GM18870 (cell line): Measurements from ENCODE around the gene CDH22.

Experiments used
- ATAC-seq: cut with Tn5 transposase; IDR thresholded peaks from one replicate; pipeline ENCODE4 v1.9.1; 2021; ENCODE audit warnings: moderate library complexity; ENCODE audit not compliant: unreplicated experiment

The CDH22 gene

DNA sequence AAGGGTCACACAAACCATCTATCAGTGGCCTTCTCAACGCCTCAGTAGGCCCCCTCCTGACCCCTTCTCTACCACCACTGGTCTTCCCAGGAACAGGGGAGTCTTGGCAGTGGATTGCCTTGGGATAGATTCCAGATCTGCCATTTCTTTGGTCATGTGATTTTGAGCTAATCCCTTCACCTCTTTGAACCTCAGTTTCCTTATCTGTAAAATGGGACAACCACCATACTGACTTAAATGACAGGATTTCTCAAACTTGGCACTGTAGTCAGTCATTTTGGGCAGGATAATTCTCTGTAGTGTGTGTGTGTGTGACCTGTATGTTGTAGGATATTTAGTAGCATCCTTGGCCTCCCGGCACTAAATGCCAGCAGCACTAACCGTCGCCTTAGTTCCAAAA lies 89.1 kb downstream of the CDH22 start:
- no peak for ATAC-seq

DNA sequence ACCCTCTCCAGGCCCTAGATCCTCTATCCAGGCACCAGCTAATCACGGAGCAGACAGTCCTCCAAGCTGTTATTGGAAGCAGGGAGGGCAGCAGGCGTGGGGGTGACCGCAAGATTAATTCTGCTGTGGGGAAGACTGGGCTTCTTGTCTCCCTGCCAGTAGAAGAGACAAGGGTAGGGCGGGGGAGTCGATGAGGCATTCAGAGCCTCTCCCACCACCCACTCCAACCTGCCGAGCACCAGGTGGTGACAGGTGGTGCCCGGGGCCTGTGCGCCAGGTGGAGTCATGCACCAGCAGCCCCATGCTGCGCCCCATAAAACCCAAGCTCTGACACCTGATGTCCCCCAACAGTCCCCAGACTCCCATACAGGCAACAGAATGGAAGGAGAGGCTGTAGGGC lies 89.6 kb downstream of the CDH22 start:
- no peak for ATAC-seq

DNA sequence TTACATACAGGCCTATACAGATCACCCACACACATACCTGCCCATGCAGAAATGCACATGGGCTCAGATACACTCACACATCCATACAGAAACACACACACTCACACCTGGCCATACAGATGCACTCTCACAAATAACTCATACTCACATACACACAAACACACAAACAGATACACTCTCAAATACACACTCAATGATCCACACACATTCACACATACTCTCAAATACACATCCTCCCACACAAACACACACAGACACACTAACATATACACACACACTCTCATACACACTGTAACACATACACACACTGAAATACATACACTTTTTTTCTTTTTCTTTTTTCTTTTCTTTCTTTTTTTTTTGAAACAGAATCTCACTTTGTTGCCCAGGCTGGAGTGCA lies 90.7 kb downstream of the CDH22 start:
- no peak for ATAC-seq

DNA sequence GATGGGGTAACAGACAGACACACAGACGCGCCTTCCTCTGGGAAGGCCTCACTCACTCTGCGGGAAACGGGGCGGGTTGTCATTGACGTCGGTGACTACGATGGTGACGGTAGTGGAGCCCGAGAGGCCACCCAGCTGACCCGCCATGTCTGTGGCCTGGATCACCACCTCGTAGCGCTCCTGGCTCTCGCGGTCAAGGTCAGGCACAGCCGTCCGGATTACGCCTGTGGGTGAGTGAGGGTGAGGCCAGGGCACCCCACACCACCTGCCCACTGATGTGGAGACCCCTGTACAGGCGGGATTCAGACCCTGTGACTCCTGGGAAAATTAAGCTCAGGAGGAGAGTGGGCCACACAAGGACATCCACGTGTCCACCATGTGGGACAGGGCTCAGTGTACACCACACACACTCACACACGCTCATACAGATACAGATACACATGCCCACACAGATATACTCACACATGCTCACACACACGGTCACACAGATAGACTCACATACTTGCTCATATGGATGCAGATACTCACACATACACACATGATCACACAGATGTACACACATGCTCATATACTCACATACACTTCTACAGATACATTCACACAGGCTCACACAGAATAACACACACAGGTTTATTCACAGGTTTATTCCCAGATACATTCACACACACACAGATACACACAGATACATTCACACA lies 91.4 kb downstream of the CDH22 start:
- no peak for ATAC-seq

DNA sequence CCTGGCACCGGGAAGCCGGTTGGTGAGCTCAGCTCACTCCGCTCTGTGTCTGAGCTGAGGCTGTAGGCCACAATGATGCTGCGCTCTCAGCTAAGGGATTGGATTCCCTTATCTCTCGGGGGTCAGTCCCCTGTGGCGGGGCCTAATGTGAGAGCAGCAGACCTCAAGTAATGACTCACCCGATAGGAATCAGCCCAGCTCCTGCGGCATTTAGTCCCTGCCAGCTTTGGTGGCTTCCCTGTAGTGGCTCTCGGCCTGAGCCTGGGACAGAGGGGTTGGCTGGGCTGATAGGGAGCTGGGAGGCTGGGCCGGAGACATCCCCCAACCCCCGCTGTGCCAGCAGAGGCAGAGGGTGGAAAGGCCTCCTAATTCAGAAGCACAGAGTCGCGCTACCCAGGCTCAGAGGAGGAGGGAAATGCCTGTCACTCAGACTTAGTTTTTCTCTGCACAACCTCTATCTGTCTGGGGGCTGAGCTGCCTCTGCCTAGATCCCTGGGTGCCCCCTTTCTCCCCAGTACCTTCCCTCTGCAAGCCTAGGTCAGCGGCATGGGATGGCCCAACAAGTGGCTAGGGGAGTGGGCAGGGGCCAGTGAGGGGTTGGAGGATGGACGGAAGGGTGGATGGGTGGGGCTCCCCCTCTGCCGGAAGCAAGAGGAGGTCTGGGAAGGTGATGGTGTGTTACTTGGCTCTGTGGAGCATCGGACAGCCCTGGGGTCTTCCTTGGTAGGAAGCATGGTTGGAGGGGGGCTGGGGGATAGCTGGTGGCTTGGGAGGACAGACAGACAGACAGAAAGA lies 92.2 kb downstream of the CDH22 start:
- no peak for ATAC-seq

DNA sequence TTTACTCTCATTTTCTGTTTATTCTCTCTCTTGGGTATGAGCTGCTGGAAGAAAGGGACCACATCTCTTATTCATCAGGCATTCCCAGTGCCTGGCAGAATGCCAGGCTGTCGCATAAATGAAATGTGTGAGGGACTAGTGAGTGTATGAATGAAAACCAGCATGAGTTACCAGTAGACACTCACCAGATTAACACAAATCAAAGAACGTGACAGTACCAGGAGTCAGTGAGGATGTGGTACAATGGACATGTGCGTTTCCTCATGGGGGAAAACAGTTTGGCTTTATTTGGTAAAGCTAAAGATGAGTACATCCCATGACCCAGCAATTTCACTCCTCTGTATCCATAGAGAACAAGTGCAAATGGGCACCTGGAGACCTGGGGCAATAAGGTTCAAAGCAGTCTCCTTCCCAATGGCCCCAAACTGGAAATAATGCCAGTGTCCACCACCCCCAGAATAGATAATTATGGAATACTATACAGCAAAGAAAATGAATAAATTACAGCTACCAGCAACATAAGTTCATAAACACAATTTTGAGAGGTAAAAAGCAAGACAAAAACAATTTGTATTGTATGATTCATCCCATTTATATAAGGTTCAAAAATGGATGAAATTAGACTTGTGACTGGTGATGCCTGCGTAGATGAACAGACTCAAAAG lies 93.3 kb downstream of the CDH22 start:
- ATAC-seq: no peak

DNA sequence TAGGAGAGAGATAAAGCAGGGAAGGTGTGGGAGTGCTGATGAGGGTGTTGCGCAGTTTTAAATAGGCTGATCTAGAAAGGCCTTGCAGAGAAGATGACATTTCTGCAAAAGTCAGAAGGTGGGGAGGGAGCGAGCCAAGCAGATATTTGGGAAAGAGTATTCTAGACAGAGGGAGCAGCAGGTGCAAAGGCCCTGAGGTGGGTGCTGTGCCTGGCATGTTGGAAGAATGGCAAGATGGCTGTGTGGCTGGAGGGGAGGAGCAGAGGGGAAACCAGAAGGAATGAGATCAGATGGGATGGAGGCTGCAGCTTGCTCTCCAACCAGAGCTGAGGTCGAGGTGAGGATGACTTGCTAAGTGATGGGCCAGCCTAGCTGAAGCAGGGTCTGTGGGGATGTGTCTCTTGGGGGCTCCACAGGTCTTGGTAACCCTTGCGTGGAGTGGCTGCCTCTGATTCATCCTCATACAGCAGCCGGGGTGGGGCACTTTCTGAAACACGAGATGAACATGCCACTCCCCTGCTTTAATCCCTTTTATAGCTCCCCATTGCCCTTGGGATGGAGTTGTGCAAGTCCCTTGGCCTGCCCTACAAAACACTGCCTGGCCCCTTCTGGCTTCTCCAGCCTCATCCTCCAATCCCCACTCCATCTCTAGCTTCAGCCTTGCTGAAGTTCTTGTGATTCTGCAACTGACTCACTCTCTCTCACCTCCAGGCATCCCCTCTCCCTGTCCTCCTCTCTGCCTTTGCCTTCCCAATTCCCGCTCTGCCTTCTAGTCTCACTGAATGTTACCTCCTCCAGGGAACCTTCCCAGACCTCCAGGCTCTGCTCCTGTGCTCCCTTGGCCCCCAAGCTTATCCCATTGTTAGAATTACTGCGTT lies 94.1 kb downstream of the CDH22 start:
- ATAC-seq: no peak

DNA sequence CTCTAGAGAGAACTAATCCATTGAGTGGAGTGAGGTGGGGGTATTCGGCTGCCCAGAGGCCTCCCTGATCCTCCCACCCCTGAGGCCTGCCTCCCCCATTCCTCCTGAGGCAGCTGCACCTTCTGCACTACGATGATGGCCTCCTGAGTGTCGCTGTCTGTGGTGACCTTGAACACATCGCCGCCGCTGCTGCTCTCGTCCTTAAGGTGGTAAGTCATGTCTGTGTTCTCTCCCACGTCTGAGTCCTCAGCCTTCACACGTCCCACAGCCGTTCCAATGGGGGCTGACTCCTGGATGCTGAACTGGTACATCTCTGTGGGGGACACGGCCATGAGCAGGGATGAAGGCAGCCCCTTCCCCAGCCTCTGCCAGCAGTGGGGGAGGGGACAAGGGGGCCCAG lies 95.4 kb downstream of the CDH22 start:
- ATAC-seq: no peak

DNA sequence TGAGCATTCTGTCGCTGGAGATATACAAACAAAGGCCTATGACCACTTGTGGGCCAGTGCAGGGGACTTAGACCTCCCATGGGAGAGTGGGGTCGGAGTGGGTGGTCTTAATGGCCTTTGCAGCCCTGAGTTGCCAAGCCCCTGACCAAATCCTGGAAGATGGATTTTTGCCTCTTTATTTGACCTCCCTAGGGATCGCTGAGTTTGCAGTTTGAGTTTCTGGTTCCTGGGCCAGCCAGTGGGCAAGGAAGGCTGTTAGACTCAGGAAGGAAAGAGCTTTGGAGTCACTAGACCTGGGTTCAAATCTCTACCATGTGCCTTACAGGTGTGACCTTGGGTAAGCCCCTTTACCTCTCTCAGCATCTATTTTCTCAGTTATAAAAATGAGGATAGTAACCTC lies 96.0 kb downstream of the CDH22 start:
- ATAC-seq: no peak

DNA sequence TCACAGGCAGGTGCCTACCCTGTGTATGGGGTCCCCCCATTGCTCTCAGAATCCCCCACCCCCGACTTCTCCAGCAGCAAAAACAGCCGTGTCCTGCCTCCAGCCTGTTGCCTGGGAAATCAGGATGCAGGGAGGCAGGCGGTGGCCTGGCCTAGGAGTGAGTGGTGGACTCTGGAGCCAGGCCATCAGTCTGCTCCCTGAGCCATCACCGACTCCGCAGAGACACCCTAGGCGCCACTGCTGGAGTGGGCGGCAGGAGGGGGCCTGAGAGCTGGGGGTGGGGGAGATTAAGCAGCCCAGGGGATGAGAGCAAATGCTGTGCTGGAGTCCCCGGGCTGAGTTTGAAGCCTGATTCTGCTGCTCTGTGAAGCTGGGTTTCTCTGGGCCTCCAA lies 97.0 kb downstream of the CDH22 start:
- no peak for ATAC-seq

DNA sequence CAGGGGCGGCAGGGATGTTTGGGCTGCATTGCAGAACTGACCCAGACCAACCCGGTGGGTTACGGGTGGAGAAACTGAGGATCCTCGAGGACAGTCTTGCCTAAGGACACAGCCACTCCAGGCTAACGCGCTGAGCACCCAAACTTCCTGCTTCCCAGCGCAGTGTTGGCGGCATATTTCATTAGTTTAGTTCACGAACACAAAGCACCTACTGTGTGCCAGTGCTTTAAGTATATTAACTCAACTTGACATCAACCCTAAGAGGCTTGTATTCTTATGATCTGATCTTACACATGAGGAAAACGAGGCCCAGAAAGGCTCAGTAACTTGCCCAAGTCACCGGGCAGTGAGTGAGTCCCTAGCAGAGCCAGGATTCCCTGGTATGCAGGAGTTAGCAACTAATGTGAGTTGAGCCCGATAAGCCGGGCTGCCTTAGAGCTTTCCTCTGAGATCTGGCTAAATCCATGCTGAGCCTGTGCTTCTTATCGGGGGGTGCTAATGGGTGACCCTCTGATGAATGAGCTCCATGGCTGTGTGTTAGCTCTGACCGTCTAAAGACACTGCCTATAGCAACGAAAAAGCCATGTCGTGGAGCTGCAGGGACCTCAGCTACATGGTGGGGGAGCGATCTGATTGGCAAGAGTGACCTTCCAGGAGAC lies 97.5 kb downstream of the CDH22 start:
- ATAC-seq: no peak

DNA sequence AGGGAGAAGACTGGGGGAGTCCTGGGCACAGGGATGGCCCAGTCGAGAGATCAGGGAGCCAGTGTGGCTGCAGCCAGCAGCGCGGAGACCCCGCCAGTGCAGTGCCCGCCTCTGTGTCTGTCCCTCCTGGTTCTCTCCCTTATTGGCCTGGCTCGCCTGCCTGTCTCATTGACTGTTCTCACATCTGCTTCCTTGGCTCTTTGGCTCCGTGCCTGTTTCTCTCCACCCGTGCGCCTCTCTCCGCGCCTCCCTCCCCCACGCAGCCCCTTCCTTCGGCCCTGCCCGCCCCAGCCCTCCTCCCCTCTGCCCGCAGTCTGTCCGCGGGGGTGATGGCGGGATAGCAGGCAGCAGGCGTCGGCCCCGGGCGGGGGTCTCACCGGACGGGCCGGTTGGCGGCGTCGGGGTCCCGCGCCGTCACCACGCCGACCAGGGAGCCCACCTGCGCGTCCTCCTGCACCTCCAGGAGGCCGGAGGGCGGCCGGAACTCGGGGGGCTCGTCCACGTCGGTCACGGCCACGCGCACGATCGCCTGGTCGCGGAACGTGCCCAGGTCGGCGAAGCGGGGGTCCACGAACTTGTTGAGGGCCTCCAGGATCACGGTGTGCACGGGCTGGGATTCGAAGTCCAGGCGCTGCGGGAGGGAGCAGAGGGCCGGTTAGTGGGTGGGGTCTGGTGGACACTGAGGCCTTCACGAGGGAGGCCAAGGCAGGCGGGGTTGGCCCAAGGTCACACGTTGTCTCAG lies 98.2 kb downstream of the CDH22 start:
- ATAC-seq: no peak

DNA sequence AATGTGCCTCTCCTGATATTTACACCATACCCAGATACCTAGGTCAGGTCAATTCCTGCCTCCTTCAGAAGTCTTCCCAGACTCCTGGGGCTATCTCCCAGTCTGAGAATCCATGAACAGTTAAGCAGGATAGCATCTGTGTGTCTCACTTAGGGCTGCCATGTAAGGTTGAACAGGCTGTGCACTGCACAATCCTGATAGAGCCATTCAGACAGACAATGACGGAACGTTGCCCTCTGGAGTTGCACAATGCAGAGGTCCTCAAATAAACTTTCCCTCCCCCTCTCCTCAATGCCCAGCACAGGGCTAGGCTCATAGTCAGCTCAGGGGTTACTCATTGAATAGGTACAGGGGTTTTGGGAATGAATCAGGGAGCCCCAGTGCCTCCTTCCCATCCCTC lies 100.5 kb downstream of the CDH22 start:
- no peak for ATAC-seq

DNA sequence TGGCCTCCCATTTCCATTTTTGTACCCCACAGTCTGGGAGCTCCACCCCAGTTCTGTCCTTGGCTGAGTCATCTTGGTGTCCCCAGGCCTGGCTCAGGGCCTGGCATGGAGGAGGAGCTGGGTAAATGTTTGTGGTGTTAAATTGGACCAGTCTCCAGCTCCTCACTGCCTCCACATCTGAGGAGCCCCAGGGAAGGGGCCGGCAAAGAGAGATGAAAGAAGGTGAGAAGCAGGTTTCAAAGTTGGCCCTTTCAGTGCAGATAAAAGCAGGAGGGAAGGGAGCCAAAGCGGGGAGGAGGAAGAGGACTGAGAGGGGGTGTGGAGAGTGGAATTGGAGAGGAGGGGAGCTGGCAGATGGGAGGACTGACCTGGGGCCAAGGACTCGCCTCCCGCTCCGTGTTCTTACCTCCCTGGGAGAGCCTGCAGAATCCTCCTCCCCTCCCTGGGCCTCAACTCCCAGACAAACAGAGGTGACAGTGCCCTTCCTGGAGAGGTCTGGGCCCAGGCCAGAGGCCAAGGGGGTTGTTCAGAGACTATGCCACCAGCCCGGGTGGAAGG lies 101.2 kb downstream of the CDH22 start:
- ATAC-seq: no peak

DNA sequence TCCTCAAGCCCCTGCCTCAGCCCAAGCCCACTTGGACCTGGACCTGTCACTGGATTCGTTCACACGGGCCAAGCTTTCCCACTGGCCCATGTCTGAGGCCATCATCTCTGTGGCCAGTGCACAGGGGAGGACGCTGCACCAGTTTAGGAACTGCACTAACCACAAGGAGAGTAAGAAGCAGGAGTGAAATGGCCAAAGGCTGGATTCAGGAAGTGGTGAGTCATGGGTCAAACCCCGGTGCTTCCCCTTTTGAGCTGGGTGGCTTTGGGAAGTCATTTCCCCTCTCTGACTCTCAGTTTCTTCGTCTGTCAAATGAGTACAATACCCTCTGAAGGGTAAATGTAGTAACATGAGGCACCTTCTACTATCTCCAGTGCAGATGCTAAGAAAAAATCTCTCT lies 102.3 kb downstream of the CDH22 start:
- no peak for ATAC-seq

DNA sequence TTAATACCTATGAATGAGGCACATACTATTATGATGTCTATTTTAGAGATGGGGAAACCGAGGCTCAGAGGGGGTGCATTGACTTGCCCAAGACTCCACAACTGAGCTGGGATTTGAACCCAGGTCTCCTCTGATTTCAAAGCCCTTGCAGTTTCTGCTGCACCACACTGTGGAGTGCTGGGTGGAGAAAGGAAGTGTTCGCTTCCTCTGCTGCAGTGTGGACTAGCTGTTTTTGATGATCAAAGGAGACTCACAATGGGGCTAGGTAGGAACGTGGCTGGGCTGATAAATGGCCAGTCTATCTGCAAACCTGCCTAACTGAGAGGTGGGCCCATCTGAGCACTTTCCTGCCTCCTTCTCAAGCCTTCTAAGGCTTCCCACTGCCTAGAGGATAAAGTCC lies 102.9 kb downstream of the CDH22 start:
- no peak for ATAC-seq

DNA sequence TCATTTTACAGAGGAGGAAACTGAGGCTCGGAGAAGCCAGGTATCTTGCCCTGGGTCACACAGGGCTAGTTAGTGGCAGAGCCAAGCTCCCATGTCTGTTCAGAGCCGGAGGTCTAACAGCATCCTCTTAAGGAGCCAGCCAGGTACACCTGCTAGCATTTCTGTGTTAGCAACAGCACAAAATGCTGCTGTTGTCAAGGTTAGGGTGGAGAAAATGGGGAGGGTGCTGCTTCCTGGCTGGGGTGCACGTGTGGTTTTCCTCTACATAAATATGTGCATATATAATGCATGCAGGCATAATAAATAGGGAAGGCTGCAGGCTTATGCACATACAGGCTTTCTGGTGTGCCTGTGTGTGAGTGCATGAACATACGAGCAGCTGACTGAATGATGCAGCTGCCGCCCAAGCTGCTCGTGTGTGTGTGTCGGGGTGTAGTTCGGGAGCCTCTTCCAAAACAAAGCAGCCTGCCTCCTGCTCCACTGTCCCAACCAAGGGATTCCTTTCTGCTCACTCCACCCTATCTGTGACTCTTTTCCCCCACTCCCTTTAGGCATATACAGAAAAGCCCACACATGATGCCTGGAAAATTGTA lies 103.6 kb downstream of the CDH22 start:
- no peak for ATAC-seq

DNA sequence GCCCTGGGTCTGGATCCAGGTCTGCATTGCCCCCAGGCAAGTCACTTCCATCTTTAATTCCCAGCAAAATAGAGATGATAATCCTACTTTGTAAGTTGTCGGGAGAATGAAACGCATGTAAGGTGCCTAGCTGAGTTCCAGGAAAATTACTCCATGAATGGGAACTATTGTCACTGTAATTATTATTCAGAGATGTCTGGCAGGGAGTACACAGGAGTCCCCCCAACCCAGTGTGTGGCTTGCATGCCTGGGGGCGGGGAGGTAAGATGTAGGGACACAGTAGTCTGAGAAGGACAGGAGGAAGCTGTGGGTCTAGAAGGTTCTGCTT lies 104.8 kb downstream of the CDH22 start:
- no peak for ATAC-seq

DNA sequence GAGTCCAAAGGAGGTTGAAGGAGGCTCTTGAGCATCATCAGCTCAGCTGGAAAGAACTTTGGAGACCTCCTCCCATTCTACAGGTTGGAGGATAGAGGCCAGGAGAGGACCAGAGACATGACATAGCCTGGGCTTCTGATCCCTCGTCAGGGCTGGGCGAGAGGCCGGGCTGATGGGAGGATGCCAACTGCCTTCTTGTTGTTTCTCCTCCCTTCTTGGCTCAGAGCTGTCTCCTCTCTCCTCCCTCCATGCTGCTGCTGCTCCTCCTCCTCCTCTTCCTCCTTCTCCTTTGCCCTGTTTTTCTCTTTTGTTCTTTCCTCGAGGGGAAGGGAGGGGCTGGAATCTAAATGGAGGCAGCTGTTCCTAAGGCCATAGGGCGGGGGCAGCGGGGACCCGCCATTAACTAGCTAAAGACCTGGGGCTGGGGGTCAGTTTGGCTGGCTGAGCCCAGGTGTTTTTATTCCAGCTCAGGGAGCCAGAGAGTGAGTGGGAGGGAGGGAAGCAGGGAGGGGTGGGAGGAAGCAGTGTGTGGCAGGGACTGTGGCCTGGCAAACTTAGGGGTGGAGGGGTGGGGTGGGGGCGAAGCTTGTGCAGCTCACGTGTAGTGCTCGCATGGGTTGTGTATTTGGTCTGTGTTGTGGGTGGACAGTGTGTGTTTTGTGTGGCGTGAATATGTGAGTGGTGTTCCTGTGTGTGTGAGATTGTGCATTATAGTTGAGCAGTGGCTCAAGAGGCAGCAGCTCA lies 105.4 kb downstream of the CDH22 start:
- no peak for ATAC-seq
